KBM-7 (cell line): ENCODE data around the gene OR5AP2.
"Not testable (repeated sequence)": the region's sequence is repeated elsewhere in the genome, so short reads cannot be mapped to it uniquely, and the experiment has no call there.

ENCODE experiments used
- DNase-seq: peaks from one replicate; pipeline ENCODE4 v3.0.0-alpha.2; 2015
- in situ Hi-C: fragments of 300-500 bp; cut with MboI; formaldehyde crosslinking; loops from 2 replicates; pipeline ENCODE4 v1.14.3; 2020; ENCODE audit warnings: low sequenced_read_pairs, low pct_unique_long_range_greater_than_20kb, mixed read lengths

The OR5AP2 gene

DNA sequence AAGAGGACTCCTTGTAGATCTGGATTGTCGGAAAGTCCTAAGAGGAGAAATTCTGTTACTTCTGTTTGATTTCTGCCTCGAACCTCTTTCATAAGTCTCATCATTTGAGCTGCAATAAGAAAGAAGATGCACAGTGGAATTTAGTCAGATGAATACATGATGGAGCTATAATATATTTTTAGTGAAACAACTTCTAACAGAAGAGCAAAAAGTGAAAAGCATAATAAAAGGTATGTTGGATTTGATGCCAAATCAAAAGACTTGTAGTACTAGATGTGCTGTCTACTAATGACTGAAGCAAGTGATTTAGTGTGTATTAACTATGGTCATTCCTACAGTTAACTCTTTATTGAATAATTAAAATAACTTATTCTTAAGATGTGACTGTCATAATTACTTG, at the start of gene OR5AP2:
OR5AP2 (minus strand) TSS at position 101 of the 400 bp plus-strand sequence; CDS start at position 101, 0 bp downstream.
- in situ Hi-C loops, result no loop called here

DNA sequence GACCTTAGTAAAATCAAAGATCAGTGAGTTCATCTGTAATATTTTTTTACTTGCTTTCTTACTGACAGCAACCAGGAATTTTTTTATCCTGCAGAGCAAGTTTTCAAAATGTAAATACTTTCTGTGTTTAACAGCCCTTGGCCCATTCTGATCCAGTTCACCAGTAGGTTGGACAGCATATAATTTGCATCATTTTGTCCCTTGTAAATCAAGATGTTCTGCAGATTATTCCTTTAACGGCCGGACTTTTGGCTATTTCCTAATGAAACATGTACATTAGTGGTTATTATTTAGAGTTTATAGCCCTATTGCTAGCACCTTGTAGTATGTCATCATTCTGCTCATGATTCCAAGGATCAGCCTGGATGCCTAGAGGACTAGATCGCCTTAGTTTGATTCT, 48.9 kb upstream of the OR5AP2 start:
- in situ Hi-C loops, result not testable (repeated sequence)

More for the DNA sequence above, at the start of gene OR5AP2:
- no peak for DNase-seq

DNA sequence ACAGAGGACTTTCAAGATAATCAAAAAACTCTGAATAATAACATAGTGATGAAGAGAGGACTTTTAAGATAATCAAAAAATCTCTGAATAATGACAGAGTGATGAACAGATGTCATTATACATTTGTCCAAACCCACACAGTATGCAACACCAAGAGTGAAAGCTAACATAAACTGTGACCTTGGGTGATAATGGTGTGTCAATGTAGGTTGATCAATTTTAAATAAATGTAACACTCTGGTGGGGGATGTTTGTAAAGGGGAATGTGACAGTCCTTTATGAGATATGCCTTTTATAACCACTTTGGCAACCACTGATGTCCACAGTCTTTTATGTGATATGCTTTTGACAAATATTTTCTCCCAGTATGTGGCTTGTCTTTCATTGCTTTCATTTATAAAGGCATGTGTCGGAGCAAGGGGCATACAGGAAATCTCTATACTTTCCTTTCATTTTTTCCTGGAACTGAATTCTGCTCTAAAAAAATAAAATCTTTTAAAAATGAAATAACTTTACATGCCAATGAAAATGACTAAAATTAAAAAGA, 46.4 kb upstream of the OR5AP2 start:
- DNase-seq, result no peak
- in situ Hi-C loops, result no loop called here

More for the DNA sequence above, 48.9 kb upstream of the OR5AP2 start:
- DNase-seq, result not testable (repeated sequence)

DNA sequence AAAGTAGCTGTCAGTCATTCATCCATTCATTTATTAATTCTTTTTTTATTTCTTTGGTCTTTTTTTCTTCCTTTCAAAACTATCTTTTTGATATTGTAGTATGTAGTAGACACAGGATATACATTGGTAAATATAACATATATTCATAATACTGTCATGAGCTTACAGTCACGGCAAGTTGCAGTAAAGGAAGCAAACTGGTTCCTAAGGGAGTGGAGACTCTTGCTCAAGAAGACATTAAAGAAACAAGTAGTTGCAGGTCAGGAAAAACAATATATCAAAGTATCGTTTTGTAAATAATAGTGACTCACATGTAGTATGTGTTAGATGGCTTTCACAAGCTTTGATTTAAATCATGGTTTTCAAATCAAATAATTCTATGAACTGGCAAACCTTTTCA, 28.7 kb upstream of the OR5AP2 start:
- no peak for DNase-seq
- in situ Hi-C loops, result no loop called here

DNA sequence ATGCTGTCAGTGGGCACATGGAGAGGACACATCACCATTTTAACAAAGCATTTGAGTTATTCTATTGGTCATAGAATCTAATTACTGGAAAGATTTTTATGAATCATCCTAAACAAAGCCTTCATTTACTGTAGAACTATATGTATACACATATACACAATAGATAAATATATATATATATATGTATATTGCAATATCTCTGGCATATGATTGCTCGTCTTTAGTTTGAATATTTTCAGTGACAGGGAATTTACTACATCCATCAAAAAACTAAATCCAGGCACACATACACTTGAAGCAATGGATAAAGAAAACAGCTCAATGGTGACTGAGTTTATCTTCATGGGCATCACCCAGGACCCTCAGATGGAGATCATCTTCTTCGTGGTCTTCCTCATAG, 21.1 kb upstream of the OR5AP2 start, which contains the start of gene OR5AR1:
OR5AR1 (plus strand) TSS at position 301 of the 400 bp plus-strand sequence; CDS start at position 301, 0 bp downstream.
- in situ Hi-C loops, result no loop called here

DNA sequence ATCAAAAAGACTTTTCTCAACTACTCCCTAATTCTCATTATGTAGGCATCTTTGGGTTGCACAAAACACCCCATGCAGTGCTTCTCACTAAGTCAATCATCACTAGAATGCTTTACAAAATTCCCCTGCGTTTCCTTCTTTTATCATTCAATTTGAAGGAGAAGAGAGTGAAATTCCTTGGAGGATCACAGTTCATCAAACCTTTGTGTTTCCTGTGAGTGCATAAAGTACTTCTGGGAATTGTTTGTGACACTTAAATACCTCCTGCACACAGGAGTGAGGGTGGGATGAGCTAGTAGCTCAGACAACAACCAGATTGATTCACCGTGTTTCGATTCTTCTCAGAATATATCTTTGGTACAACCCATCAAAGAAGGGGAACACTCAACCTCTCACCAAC, 17.5 kb upstream of the OR5AP2 start:
- DNase-seq, result no peak
- in situ Hi-C loops, result no loop called here

More for the DNA sequence above, 21.1 kb upstream of the OR5AP2 start, which contains the start of gene OR5AR1:
- DNase-seq, result no peak

DNA sequence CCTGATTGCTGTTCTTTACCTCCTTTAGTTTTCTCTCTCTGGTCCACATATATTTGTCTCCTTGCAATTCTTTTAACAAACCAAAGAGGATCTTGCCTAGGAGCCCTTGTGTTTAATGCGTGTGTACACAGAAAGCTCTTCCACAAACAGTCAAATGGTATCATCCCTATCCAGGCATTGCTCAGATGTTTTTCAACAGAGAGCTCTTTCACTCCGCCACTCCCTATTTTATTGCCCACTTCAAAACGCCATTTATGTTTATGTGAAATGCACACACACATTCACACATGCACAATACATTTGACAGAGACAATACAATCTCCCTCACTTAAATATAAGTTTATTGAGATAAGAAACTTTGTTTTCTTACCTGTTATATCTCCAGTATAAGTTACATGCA, 4.7 kb downstream of the OR5AP2 start:
- in situ Hi-C loops, result no loop called here
- DNase-seq, result no peak

DNA sequence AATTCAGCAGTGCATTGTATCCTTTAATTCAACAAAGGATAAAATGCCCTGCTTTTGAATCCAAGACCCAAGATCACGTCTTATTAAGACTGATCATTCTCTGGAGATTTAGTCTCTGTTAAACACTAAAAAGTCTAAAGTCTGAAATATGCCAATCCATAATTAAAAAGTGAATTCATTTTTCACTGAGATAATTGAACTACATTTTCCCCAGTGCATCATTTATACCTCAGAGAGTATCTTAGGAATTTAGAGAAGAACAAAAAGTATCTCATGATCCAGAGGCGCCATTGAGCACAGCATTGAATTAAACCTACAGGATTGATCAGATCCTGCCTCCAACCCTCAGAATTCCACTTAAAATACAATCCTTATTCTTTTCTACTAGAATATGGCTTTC, 5.4 kb downstream of the OR5AP2 start:
- in situ Hi-C loops, result no loop called here
- DNase-seq, result no peak

DNA sequence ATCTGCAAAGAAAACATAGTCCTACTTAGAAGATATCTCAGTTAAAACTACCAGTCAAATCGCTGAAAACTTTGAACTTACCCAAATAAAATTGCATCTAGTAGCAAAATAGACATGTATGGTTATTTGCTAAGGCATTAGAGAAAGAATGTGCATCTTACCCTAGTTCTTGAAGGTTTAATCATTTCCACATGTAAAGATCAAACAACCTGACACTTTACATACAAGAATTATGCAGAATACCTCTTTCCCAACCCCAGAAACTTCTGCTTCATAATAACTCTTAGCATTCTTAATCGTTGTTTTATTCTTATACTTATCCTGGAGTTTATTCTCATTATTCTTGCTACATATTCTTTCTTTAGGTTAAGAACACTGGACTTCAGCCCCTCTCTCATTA, 9.9 kb downstream of the OR5AP2 start:
- in situ Hi-C loops, result no loop called here

DNA sequence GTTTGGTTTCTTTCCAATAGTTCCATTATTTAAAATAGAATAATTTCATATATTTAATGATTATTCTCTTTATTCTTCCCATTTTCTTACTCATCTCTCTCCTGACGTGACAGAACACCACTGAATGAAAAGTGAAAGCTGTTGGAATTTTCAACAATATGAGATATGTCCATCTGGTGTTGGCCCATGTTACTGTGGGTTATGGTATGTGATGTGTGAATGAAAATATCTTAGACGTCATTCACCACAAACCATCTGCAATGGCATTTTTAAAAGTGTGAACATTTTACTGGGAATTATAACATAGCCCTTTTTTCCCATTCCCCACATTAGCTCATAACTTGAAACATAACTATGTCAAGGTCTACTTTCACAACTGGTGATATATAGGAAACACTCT, 16.3 kb downstream of the OR5AP2 start:
- in situ Hi-C loops, result no loop called here
- no peak for DNase-seq

More for the DNA sequence above, 9.9 kb downstream of the OR5AP2 start:
- DNase-seq, result no peak

DNA sequence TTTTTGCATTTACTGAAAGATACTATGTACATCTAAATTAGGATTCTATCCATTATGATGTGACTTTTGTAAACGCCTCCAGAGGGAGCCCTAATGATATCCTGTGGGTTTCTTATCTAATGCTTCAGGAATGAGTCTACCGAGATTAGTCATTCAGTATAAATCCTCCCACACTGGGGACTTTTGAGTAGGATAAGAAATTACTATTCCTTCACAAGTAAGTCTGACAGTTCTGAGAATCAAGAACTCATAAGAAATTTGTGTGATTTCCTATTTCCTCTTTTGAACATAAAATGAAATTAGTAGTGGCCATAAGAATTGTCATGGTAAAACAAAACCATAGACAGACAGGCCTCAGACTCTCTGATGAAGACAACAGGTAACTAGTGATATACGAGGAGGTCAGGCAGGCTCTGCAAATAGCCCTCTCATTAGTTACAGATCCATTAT, 17.6 kb downstream of the OR5AP2 start:
- DNase-seq, result peak; percentile 28
- in situ Hi-C loops, result no loop called here

DNA sequence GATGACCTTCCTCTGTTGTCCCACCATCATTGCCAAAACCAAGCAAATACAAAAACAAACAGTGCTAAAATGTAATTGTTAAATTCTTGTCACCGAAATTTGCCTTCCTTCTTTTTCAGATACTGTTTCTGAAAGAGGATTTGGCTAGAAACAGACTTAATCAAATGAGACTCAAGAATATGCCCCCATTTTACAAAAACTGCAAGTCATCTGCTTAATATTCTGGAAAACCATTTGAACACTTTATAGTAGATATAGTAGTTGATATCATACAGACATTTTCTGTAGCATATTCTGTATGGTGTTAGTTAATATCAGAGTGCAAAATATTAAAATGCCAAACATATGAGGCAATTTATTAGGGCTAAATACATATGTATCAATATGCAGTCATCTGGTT, 31.1 kb downstream of the OR5AP2 start:
- in situ Hi-C loops, result no loop called here
- DNase-seq, result no peak

DNA sequence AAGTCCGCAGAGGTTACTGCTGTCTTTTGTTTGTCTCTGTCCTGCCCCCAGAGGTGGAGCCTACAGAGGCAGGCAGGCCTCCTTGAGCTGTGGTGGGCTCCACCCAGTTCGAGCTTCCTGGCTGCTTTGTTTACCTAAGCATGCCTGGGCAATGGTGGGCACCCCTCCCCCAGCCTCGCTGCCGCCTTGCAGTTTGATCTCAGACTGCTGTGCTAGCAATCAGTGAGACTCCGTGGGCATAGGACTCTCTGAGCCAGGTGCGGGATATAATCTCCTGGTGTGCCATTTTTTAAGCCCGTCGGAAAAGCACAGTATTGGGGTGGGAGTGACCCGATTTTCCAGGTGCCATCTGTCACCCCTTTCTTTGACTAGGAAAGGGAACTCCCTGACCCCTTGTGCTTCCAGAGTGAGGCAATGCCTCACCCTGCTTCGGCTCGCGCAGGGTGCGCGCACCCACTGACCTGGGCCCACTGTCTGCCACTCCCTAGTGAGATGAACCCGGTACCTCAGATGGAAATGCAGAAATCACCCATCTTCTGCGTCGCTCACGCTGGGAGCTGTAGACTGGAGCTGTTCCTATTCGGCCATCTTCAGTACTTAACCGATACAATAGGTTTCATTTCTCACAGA, 50.0 kb downstream of the OR5AP2 start:
- DNase-seq, in situ Hi-C loops: not testable (repeated sequence)
